NCI-H345 (cell line): Measurements from ENCODE around the gene CTBP2.

ENCODE experiments used
- DNase-seq: peaks from one replicate; lab custom pipeline; 2025; lab: John Stamatoyannopoulos, UW

Gene CTBP2

DNA sequence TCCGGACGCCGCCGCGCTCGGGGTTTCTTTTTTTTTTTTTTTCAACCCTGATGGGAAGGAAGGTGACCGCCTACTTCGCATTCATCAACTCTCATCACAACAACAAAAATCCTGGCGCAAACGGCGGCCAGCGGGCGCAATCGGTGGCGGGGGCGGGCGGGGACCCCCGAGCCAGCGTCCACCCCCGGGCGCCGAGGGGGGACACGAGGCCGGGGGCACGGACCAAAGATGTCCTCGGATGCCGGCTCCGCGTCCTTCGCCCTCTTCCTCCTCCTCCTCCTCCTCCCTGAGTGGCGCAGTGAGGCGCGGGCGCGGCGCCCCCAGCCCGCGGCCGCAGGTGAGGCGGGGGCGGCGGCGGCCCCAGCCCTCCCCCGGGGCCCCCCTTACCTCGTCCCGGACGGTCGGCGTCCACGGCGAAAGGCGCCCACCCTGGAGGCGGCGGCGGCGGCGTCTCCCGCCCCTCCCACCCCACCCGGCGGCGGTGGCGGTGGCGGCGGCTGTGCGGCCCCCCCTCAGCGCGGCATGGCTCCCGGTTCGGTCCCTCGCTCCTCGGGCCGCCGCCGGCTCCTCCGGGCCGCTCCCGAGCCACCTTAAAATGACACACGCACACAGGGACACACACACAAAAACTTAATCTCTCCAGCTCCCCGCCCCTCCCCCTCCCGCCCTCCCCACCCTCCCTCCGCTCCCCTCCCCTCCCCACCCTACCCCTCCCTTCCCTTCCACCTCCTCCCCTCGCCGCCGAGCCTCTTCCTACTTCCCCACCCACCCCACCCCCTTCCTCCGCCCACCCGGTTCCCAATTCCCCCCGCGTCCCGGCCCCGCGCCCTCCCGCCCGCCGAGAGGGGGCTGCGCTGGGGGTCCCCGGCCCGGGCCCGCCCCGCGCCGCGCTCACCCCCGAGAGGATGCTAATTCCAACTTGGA lies at the start of gene CTBP2:
Gene CTBP2, minus strand, starts transcription at position 632 of the 924 bp plus-strand sequence.
- peak; percentile 49 for DNase-seq

DNA sequence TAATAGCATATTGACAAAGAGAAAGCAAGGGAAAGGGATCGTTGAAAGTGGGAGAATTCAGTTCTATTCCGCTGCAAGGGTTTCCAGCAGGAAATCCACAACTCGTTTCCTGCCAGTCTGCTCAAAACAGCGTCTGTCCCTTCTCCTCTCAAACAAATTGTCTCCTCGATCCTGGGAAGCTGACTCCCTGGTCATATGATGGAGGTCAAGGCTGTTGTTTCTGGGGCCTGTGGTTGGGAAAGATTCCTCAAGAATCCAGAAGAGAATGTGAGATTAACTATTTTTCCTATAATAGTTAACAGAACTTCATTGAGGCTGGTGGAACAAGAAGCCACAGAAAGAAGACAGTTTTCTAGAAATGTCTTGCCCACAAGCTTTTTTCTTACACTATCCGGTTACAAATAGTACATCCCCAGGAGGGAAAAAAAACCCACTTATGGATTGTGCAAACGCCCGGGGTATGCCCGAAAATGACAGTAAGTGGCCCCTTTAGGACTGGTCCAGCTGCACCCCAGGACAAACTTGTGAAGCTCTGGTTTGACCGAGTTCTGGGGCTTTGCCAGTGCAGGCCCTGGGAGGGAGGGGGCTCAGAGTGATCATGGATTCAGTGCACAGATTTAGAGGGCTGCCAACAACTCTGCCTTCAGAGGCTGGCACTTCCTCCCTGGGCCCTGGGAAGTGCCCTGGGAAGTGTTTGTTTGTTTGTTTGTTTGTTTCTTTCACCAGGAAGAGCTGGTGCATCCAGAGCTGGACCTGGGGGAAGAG lies 49.4 kb upstream of the CTBP2 start:
- DNase-seq, result no peak

DNA sequence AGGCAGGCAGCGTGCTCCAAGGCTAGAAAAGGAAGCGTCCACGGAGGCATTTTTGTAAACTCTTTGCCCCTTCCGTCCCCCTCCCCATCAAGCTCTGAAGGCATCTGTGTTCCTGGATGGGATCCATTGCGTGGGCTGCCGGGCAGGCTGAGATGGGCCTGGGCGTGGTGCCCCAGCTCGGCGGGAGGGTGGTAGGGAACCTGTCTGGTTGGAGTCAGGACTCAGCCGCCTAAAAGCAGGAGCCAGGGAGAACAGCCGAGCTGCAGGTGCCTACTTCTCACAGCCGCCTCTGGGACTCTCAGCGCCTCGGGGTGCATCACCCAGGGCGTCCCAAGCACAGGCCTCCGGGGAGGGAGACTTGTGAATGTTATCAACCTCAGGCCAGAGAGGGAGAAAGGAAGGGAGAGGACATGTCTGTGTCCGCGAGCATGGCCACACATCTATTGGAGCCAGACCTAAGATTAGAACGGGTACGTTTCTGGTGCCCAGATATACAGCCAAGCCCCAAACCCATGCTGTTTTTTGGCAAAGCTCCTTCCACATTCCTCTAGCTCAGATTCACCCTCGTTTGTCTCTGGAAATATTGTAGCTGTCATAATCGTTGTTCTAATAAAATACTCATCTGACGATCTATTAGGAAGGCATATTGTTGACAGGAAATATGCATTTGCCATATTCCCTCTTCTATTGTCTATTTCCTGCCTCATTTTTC lies 48.6 kb upstream of the CTBP2 start:
- DNase-seq, result no peak

DNA sequence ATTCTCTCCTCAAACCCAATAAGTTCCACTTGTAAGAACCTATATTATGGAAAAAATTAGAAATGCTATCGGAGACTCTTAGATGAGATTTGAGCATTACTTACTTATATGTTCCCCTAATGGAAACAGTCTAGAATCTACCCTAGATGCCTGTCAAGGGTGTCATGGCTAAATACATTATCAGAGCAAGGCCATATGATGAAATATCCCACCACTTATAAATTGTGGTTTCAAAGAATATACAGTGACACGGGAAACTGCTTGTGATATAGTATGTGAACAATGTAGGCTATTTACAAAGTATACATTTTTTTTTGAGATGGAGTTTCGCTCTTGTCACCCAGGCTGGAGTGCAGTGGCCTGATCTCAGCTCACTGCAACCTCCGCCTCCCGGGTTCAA lies 46.3 kb upstream of the CTBP2 start:
- no peak for DNase-seq

DNA sequence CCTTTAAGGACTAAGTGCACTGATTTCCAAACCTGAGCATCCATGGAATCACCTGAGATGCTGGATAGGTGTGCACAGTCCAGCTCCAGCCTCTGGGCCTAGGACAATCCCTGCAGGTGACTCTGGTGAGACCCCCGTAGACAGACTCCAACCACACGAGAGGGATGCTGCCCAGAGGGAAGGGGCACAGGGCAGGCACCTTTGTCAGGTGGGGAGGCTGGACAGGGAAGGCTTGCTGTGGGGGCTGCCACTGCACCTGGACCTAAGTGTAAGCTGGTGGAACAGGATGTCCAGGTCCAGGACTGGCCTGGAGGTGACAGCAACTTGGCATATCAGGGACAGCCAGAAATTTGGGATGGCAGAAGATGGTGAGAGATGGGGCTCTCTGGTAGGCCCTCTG lies 45.1 kb upstream of the CTBP2 start:
- no peak for DNase-seq

DNA sequence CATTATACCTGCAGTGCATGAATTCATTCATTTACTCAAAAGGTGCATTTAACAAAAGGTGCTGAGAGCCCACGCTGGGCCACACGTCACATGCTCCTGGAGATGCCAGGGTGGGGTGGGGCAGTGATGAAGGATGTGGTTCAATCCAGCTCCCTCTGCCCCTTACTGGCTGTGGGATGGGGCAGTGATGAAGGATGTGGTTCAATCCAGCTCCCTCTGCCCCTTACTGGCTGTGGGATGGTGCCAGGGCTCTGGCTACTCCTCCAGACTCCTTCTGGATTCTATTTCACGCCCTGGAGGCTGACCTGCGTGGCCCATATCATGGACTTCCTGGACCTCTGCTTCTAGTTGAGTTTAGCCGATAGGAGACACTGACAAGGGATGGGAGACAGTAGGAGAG lies 44.0 kb upstream of the CTBP2 start:
- no peak for DNase-seq

DNA sequence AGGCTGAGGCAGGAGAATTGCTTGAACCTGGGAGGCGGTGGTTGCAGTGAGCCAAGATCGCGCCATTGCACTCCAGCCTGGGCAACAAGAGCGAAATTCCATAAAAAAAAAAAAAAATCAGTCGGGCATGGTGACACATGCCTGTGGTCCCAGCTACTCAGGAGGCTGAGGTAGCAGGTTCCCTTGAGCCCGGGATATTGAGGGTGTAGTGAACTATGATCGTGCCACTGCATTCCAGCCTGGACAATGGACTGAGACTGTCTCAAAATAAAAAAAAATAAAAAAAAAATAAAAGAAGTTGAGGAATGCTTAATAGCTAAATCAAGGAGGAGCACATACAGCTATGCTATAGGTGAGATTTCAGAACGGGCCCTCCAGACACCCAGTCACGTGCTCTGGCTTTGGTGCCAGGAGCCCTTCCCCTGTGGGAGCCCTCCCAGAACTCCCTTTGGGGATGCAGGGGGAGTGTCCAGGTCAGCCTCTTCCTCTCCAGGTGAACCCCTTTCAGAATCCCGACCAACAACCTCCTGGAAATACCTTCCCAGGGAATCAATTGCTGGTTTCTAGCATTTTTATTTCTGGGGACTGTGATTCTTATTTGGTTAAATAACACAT lies 42.9 kb upstream of the CTBP2 start:
- no peak for DNase-seq

DNA sequence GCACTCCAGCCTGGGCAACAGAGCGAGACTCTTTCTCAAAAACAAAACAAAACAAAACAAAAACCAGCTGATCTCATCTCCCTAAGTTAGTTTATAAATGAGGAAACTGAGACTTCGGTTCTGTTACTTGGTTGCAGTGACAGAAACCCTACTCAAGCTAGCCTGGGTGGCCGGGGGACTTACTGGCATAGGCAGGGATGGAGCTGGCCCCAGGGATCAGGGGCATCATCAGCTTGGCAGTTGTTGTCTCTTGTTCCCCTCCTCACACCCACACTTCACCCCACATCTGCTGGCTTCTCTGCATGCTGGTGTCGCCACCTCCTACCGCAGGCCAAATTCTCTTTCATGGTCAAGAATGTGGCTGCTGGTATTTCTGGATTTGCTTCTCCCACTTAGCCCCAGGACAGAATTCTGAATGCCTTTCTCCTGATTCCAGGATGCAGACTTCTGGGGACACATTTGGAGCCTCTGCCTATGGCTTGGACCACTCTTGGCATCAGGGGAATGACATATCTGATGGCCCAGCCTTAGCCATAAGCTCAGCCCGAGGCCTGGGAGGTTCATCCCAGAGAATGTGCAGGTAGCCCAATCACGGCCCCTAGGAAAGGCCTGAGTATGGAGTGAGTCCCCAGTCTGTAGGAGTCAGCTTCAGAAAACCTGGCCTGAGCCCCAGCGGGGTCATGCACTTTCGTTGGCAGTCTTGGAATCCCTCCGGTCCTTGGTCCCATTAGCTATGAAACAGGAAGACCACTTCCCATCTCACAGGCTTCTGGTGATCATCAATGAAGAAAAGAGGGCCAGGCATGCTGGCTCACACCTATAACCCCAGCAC lies 41.6 kb upstream of the CTBP2 start:
- DNase-seq, result no peak

DNA sequence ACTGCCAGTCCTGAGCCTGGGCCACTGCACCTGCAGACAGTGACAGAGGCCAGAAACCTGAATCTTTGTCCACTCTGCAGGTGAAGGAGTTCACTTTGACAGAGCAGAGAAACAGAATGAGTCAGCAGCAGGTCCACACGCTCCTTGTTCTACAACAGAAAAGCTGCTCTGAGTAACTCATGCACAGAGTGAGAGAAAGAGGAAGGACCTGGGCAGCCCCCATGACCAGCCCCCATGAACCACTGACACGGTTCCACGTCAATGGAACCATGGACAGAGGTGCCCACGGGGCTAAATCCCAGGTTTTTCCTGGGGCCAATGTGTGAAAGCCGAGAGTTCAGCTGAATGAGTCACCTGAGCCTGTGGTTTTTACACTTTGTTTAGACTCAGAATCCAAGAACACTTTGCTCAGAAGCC lies 40.8 kb upstream of the CTBP2 start:
- DNase-seq, result no peak

DNA sequence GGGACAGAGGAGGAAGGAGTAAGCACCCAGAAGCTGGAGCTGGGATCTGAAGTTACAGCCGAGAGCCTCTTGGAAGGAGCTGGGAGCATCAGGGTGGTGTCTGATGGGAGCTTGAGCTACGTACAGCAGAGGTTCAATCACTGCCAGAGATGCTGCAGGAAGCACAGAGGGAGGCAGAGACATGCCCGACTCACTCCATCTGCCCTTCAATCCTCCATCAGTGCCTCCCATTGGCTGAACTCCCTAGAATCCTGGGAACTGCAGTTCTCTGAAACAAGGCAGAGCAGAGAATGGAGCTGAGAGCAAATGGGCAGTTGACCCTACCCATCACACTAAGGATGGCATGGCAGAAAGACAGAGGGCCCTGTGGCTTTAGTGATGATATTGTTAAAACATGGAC lies 40.0 kb upstream of the CTBP2 start:
- no peak for DNase-seq

DNA sequence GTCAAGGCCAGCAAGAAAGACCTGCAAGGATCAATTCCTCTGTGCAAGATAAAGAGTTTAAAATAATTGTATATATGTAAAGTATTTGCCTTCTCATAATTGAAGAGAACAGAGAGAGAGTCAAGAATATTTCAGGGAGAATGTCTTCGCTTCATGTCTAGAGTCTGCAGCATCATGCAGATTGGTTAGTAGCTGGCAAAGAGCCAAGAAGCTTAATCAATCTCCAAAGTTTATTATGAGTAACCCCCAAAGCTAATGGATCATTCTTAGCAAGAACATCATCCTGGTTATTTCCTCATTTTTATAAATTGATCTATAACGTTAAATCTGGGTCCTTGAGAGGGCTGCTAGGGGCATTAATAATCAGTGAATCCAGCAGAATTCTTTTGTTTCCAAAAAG lies 38.9 kb upstream of the CTBP2 start:
- no peak for DNase-seq

DNA sequence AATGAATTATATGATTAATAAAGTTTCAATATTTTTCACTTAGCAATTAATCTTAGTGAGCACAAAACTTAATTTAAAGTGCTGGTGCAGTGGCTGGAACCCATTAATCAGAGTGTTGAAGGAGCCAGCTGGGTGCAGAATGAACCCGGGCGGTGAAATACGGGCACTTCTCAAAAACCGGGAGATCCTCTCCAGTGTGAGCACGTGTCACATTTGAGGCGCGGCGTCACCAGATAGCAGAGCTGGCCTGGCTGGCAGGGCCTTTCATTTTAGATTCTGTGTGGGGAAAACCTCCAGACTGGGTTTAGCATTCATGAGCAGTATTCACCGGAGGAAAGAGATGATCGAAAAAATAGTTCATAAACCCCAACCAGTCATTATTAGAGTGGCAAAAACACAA lies 34.5 kb upstream of the CTBP2 start:
- DNase-seq, result no peak

DNA sequence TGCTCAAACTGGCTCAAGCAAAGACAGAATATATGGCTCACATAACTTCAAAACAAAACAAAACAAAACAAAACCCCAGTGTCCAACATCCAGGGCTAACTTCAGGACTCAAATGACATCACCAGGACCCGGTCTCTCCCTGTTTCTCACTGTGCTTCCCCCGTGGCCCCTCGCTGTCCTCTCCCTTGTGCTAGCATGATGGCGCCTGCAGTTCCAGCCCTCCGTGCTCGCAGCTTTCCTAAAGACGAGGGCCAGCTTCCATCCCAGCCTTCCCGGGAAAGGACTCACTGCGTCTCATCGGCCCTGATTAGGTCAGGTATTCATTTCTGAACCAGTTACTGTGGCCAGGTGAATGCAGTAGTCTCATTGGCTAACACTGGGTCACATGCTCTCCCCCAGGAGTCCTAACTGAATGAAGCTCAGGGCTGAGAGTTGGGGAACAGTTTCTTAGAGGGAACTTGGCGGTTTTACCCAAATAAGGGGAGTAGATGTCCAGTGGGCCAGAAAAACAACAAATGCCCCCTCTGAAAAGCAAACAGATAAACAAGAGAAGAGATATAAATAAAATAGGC lies 33.0 kb upstream of the CTBP2 start:
- no peak for DNase-seq

DNA sequence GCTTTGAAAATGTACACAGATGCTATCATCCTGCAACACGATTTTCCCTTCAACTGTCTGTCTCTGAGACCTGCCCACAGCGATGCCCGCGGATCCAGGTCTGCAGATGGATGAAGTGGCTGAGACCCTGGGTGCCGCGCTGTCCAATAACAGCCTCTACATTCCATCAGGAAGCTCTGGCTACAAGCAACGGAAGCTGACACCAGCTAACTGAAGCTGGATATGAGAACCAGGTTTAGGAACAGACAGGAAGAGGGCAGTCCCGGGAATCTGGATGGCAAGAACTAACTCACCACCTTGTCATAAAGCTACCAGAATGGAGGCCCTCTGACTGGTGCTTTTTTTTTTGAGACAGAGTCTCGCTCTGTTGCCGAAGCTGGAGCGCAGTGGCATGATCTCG lies 32.3 kb upstream of the CTBP2 start:
- no peak for DNase-seq

DNA sequence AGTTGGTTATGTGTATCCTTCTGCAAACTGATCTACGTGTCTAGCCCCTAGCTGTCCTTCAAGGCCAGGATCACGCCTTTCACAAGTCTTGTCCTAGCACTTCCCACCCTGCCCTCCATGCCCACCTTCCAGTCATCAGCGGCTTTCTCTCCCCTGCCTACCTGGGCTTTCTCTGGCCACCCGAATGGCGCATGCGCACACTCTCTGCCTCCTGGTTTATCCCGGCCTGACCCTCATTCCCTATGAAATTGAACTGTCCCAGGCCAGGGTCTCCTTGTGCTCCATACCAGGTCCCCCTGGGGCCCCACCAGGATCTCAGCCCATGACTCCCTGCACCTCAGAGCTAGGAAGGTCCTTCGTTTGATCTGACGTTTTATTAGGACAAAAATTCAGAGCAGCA lies 31.6 kb upstream of the CTBP2 start:
- no peak for DNase-seq

DNA sequence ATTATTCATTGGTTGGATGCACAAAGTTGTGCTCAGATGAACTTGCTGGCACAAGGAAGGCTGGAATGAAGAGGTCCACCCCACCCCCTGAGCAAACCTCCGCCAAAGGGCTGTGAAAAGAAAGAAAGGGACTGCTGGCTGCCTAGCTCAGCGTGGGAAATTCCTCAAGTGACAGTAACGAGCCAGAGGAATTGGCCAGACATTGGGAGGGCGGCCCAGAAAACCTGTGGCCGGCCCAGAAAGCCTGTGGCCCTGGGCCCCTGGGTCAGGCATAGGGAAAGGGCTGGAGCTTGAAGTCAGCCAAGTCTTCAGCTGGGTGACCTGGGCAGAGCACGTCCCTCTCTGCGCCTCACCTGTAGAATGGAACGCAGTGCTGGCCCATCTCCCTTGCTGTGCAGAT lies 30.6 kb upstream of the CTBP2 start:
- no peak for DNase-seq

DNA sequence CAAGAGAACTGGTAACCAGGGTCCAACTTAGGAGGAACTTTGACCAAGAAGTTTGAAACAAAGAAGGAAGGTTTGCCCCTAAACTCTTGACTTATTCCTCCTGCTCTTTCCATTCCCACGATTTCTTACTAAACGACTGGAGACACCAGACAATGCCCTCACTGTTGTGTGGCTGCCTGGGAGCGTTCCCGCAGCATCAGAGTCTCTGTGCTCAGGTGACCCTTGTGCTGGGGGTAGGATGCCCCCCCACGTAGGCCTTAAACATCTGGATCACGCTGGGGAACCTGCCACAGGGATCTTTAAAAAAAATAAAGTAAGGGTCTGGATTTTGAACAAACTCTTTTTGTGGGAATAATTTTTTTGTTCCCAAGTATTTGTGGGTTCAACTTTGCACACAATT lies 30.1 kb upstream of the CTBP2 start:
- no peak for DNase-seq

DNA sequence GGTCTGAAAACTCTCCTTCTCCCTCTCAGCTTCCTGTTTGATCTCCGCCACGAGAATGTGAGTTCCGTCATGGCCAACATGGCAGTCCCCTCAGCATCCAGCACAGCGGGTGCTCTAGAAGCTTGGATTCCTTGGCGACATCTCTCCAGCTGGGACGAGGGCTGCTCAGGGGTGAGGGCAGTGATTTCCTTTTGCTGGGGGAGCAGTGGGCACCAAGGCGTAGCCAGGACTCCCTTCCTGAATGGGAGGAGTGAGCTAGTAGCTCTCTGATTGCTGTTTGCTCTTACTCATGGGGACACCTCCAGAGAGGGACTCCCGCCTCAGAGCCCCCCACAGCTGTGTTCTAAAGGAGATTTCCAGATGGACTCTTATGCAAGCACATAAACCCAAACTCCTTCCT lies 28.8 kb upstream of the CTBP2 start:
- DNase-seq, result no peak

DNA sequence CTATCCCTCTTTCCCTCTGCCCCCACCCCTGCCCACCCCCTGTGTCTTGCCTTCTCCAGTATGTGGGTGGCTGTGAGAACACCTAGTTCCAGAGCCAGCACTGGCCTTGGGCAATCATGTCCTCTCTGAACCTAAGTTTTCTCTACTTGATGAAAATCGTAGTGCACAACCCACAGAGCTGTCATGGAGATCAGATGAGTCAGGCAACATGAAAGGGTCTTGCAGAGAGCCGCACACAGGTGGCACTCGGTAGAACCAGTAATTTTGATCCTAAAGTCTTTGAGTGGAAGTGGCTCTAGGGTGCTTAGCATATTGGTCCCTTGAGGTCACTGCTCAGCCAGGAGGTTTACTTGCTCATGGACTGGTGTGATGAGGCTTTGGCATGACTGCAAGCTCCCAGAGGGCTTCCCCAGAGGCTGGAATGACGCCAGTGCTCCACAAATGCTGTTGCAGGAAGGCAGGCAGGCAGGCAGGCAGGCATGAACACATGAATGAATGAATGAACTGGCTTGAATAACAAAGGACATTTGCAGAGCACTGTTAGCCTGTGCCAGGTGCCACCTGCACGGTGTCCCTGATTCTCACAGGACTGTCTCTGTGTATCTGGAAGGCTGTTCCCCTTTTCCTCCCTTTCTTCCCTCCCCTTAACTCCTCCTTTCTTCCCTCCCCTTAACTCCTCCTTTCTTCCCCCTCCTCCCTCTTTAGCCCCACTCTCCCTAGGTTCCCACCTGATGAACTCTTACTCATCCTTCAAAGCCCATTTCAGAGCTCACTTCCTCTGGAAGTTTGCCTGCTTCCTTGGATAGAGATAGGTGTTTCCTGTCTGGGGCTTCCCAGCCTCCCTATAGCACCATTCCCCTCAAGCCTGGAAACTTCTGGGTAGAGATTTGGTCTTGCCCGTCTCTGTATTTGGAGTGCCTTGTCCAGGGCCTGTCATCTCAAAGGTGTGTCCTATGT lies 27.2 kb upstream of the CTBP2 start:
- DNase-seq, result no peak
